ENCODE results near the gene KCNIP4.

- no peak for TF ChIP-seq CTCF (IDR thresholded peaks at IDR 0.05)
- TF ChIP-seq EZH2 (IDR thresholded peaks at IDR 0.05): no peak
- no peak for TF ChIP-seq EZH2phosphoT487 (IDR thresholded peaks at IDR 0.05)
Measured at GRCh38 chr4:21347142-21347541, 601.4 kb downstream of the KCNIP4 start.
